PFSK-1 (cell line): ENCODE results near the gene ZC3H12C.
A peak's percentile ranks its signal among the peaks of the same experiment; 100 is the strongest.

Experiments
- FOXP2 ChIP-seq: optimal IDR thresholded peaks from 2 replicates; pipeline ENCODE3; 2011; ENCODE audit warnings: borderline replicate concordance, control low read depth, inconsistent platforms; ENCODE audit not compliant: insufficient read depth; ENCODE audit errors: extremely low read length, extremely low read depth
- POLR2AphosphoS5 ChIP-seq: IDR thresholded peaks from 2 replicates; pipeline ENCODE4 v1.6.1; 2012; ENCODE audit warnings: low read depth, mild to moderate bottlenecking, control low read depth, low read length, moderate library complexity
- REST ChIP-seq, 2 experiments: IDR thresholded peaks; 2 replicates each; pipeline versions ENCODE4 v1.6.1 to v1.8.0; 2011 to 2012; ENCODE audit warnings: low read depth in 2 of 2, low read length in 2 of 2, control low read depth in 1 of 2, inconsistent platforms in 1 of 2, mild to moderate bottlenecking in 1 of 2, moderate library complexity in 1 of 2; ENCODE audit not compliant: insufficient read depth in 1 of 2
- SIN3A ChIP-seq: IDR thresholded peaks from 2 replicates; pipeline ENCODE4 v1.6.1; 2012; ENCODE audit warnings: mild to moderate bottlenecking, low read length, moderate library complexity, borderline replicate concordance; ENCODE audit not compliant: insufficient read depth
- TAF1 ChIP-seq: IDR thresholded peaks from 2 replicates; pipeline ENCODE4 v1.6.1; 2012; ENCODE audit warnings: low read length, control low read depth, borderline replicate concordance; ENCODE audit not compliant: insufficient read depth

ZC3H12C gene

GRCh38 chr11:110061296-110061695, 31.9 kb upstream of the ZC3H12C start:
- no peak for TF ChIP-seq FOXP2
- TF ChIP-seq TAF1, result no peak

- TF ChIP-seq REST (IDR thresholded peaks at IDR 0.05; ENCODE audit: insufficient read depth in 1 of 2, low read depth in 2 of 2, low read length in 2 of 2) (no peak), TAF1 (no peak), POLR2AphosphoS5 (no peak), FOXP2 (no peak), SIN3A (no peak)
Observed at GRCh38 chr11:110062247-110062646, 30.9 kb upstream of the ZC3H12C start.

GRCh38 chr11:110065189-110065588, 28.0 kb upstream of the ZC3H12C start:
- TF ChIP-seq POLR2AphosphoS5, result no peak
- TF ChIP-seq TAF1, result no peak
- no peak for TF ChIP-seq FOXP2
- TF ChIP-seq REST (IDR thresholded peaks at IDR 0.05; ENCODE audit: insufficient read depth in 1 of 2, low read depth in 2 of 2, low read length in 2 of 2), result no peak
- no peak for TF ChIP-seq SIN3A

- TF ChIP-seq SIN3A (peak; percentile 70; the same call in 1 of the 2 replicates), REST (IDR thresholded peaks at IDR 0.05; ENCODE audit: insufficient read depth in 1 of 2, low read depth in 2 of 2, low read length in 2 of 2) (peak in 1 of 2 experiments; percentile 75; a peak in 2 of 4 replicates), FOXP2 (no peak), POLR2AphosphoS5 (peak; percentile 44; the same call in 1 of the 2 replicates), TAF1 (peak; percentile 25; the same call in 1 of the 2 replicates)
Observed at GRCh38 chr11:110069158-110069737, 23.9 kb upstream of the ZC3H12C start.

GRCh38 chr11:110070176-110070575, 23.0 kb upstream of the ZC3H12C start:
- no peak for TF ChIP-seq TAF1
- no peak for TF ChIP-seq SIN3A
- no peak for TF ChIP-seq FOXP2
- no peak for TF ChIP-seq POLR2AphosphoS5

GRCh38 chr11:110071197-110071596, 22.0 kb upstream of the ZC3H12C start:
- TF ChIP-seq POLR2AphosphoS5, result no peak
- no peak for TF ChIP-seq SIN3A
- TF ChIP-seq FOXP2, result no peak
- TF ChIP-seq REST (IDR thresholded peaks at IDR 0.05; ENCODE audit: insufficient read depth in 1 of 2, low read depth in 2 of 2, low read length in 2 of 2), result no peak
- TF ChIP-seq TAF1, result no peak
